Ascending aorta (tissue), 2 donors: Measurements from ENCODE around the gene FAM131C. TPM values are rescaled to one million over a fixed set of nuclear protein-coding genes. Genes with fewer than 3 reads are reported as not detected.

Experiments used
- DNase-seq, 2 donors: peaks; one replicate each; pipeline ENCODE4 v3.0.0-alpha.2; 2019; ENCODE audit warnings: low spot score in 2 of 2
- H3K27ac ChIP-seq, 2 donors: fragments of 200-600 bp; sonication (generic); one replicate each; pipeline ENCODE4 v1.5.1; 2016 to 2017; ENCODE audit warnings: mild to moderate bottlenecking in 1 of 2
- H3K27me3 ChIP-seq: fragments of 200-600 bp; sonication (generic); one replicate; pipeline ENCODE4 v1.5.1; 2017
- H3K36me3 ChIP-seq, 2 donors: fragments of 200-600 bp; sonication (generic); one replicate each; pipeline ENCODE4 v1.5.1; 2016
- H3K4me1 ChIP-seq, 2 donors: fragments of 200-600 bp; sonication (generic); one replicate each; pipeline ENCODE4 v1.5.1; 2016 to 2017; ENCODE audit warnings: mild to moderate bottlenecking in 1 of 2
- H3K4me3 ChIP-seq, 2 donors: fragments of 200-600 bp; sonication (generic); one replicate each; pipeline ENCODE4 v1.5.1; 2016 to 2017; ENCODE audit warnings: mild to moderate bottlenecking in 1 of 2
- H3K9me3 ChIP-seq, 2 donors: fragments of 200-600 bp; sonication (generic); one replicate each; pipeline ENCODE4 v1.5.1; 2016
- CTCF ChIP-seq, 3 experiments: fragments of 200-600 bp in 2 of 3; fragments of 450-650 bp in 1 of 3; sonication (generic) in 2 of 3; IDR thresholded peaks; one replicate each; pipeline ENCODE4 v1.5.1; 2016 to 2019; ENCODE audit warnings: antibody characterized with exemption in 3 of 3, mild to moderate bottlenecking in 1 of 3, moderate library complexity in 1 of 3
- intact Hi-C: fragments of 100-400 bp; cut with DNase I; formaldehyde crosslinking; loops from one replicate; pipeline ENCODE4 v1.15.1; 2023
- total RNA-seq: library from RNA; depleted of rRNA; stranded (reverse); fragments of >200 nt; gene quantifications from one replicate; pipeline ENCODE4 v1.1.0, GENCODE V29; 2016

Gene FAM131C
- total RNA-seq = 0.21 TPM

GRCh38 chr1:16073490-16074119 lies at the start of gene FAM131C:
Gene FAM131C, minus strand, starts transcription at chr1:16073651. Its CDS starts 209 bp downstream, at chr1:16073442.
- no peaks in the 10 kb centered on the region for H3K36me3 ChIP-seq
- no peaks in the 10 kb centered on the region for H3K9me3 ChIP-seq
- TF ChIP-seq CTCF (IDR thresholded peaks at IDR 0.05) = peak in 2 of 3 experiments; percentile 26 to 72
- H3K27ac ChIP-seq = no peak within 1 kb of the TSS
- no peaks in the 10 kb centered on the region for H3K27me3 ChIP-seq
- DNase-seq = no peak
- intact Hi-C loops = no loop called here
- peak within 1 kb of the TSS; percentile 62 to 68 for H3K4me3 ChIP-seq
- peaks cover 18 to 25% of the 10 kb centered on the region in 2 donors for H3K4me1 ChIP-seq

GRCh38 chr1:16122916-16123315 lies 49.5 kb upstream of the FAM131C start:
- no peak for TF ChIP-seq CTCF (IDR thresholded peaks at IDR 0.05)
- Histone ChIP-seq H3K4me3 (no peak overlapping the region), H3K27ac (no peak overlapping the region), H3K36me3 (peaks cover 21 to 44% of the 10 kb centered on the region in 2 donors), H3K4me1 (peaks cover 0 to 1% of the 10 kb centered on the region in 2 donors), H3K27me3 (no peaks in the 10 kb centered on the region), H3K9me3 (no peaks in the 10 kb centered on the region)
- intact Hi-C loops = no loop called here
- DNase-seq = no peak

GRCh38 chr1:16122350-16122881 lies 49.0 kb upstream of the FAM131C start:
- H3K27ac ChIP-seq = no peak overlapping the region
- no peak overlapping the region for H3K4me3 ChIP-seq
- TF ChIP-seq CTCF (IDR thresholded peaks at IDR 0.05) = no peak
- intact Hi-C loops = no loop called here
- no peaks in the 10 kb centered on the region for H3K4me1 ChIP-seq
- H3K27me3 ChIP-seq = no peaks in the 10 kb centered on the region
- no peak for DNase-seq
- no peaks in the 10 kb centered on the region for H3K9me3 ChIP-seq
- peaks cover 17 to 39% of the 10 kb centered on the region in 2 donors for H3K36me3 ChIP-seq

- intact Hi-C loops = no loop called here
- H3K9me3 ChIP-seq = no peaks in the 10 kb centered on the region
- H3K36me3 ChIP-seq = peaks cover 12 to 27% of the 10 kb centered on the region in 2 donors
- no peak for TF ChIP-seq CTCF (IDR thresholded peaks at IDR 0.05)
- no peak for DNase-seq
- H3K4me1 ChIP-seq = no peaks in the 10 kb centered on the region
- H3K4me3 ChIP-seq = no peak overlapping the region
- H3K27me3 ChIP-seq = no peaks in the 10 kb centered on the region
- no peak overlapping the region for H3K27ac ChIP-seq
Observed at GRCh38 chr1:16120940-16121410, 47.5 kb upstream of the FAM131C start.

- no peak overlapping the region for H3K27ac ChIP-seq
- no peaks in the 10 kb centered on the region for H3K9me3 ChIP-seq
- intact Hi-C loops = no loop called here
- no peak overlapping the region for H3K4me3 ChIP-seq
- H3K4me1 ChIP-seq = no peaks in the 10 kb centered on the region
- TF ChIP-seq CTCF (IDR thresholded peaks at IDR 0.05) = no peak
- no peak for DNase-seq
- H3K27me3 ChIP-seq = no peaks in the 10 kb centered on the region
- H3K36me3 ChIP-seq = peaks cover 12 to 23% of the 10 kb centered on the region in 2 donors
Observed at GRCh38 chr1:16120407-16120806, 47.0 kb upstream of the FAM131C start.
